ENCODE data around the gene FXYD4. TPM values are rescaled to one million over a fixed set of nuclear protein-coding genes. Genes with fewer than 3 reads are reported as not detected.

FXYD4 gene
- total RNA-seq, 3 donors from 2014 or later (not counting 1 experiment from before 2014, with no cell fraction given), result not detected

GRCh38 chr10:43342279-43343125 is 28.9 kb upstream of the FXYD4 start:
- intact Hi-C loops (cut with micrococcal nuclease), result loop anchor here (10.0 kb wide), 2 partner anchors 138 to 598 kb away; no protein-coding TSS in a partner anchor
- WGBS (ENCODE audit: insufficient coverage), result 94% methylated on average over 49 of the region's 49 CpGs
- DNase-seq (no peak), ATAC-seq (no peak)
- H3K9me3 ChIP-seq (ENCODE audit: control insufficient read depth, insufficient read depth, low read length), result no peaks in the 10 kb centered on the region
- no peak for TF ChIP-seq CTCF (IDR thresholded peaks at IDR 0.05)
- peaks cover 25 to 26% of the 10 kb centered on the region in 2 donors for H3K27me3 Mint-ChIP-seq (ENCODE audit: low read depth in 2 of 2)
- H3K27me3 ChIP-seq (ENCODE audit: control insufficient read depth, insufficient read depth, low read length), result no peaks in the 10 kb centered on the region
- H3K4me3 Mint-ChIP-seq, result no peak overlapping the region
- H3K4me3 ChIP-seq (ENCODE audit: low read length), result no peak overlapping the region
- H3K4me1 Mint-ChIP-seq, result peaks cover 0 to 5% of the 10 kb centered on the region in 2 donors
- no peak overlapping the region for H3K27ac ChIP-seq (ENCODE audit: low read length)
- H3K4me1 ChIP-seq (ENCODE audit: control insufficient read depth, insufficient read depth, low read length), result no peaks in the 10 kb centered on the region
- H3K9me3 Mint-ChIP-seq, result no peaks in the 10 kb centered on the region
- no peaks in the 10 kb centered on the region for H3K36me3 ChIP-seq (ENCODE audit: control insufficient read depth, insufficient read depth, low read length)
- no peak overlapping the region for H3K27ac Mint-ChIP-seq
- H3K36me3 Mint-ChIP-seq, result no peaks in the 10 kb centered on the region

GRCh38 chr10:43343126-43343525 is 28.3 kb upstream of the FXYD4 start:
- no peaks in the 10 kb centered on the region for H3K36me3 Mint-ChIP-seq
- H3K27me3 Mint-ChIP-seq (ENCODE audit: low read depth in 2 of 2), result peaks cover 22 to 23% of the 10 kb centered on the region in 2 donors
- TF ChIP-seq CTCF (IDR thresholded peaks at IDR 0.05), result no peak
- intact Hi-C loops (cut with micrococcal nuclease), result loop anchor here (10.0 kb wide), 2 partner anchors 138 to 598 kb away; no protein-coding TSS in a partner anchor
- WGBS (ENCODE audit: insufficient coverage), result 98% methylated on average over 14 of the region's 15 CpGs
- H3K27ac Mint-ChIP-seq, result no peak overlapping the region
- H3K4me3 Mint-ChIP-seq, result no peak overlapping the region
- no peaks in the 10 kb centered on the region for H3K36me3 ChIP-seq (ENCODE audit: control insufficient read depth, insufficient read depth, low read length)
- no peaks in the 10 kb centered on the region for H3K27me3 ChIP-seq (ENCODE audit: control insufficient read depth, insufficient read depth, low read length)
- H3K4me1 ChIP-seq (ENCODE audit: control insufficient read depth, insufficient read depth, low read length), result peaks cover 3% of the 10 kb centered on the region
- DNase-seq (no peak), ATAC-seq (no peak)
- H3K27ac ChIP-seq (ENCODE audit: low read length), result no peak overlapping the region
- no peaks in the 10 kb centered on the region for H3K9me3 ChIP-seq (ENCODE audit: control insufficient read depth, insufficient read depth, low read length)
- no peaks in the 10 kb centered on the region for H3K9me3 Mint-ChIP-seq
- peaks cover under 1 to 6% of the 10 kb centered on the region in 2 donors for H3K4me1 Mint-ChIP-seq
- no peak overlapping the region for H3K4me3 ChIP-seq (ENCODE audit: low read length)

- Histone ChIP-seq H3K4me3 (ENCODE audit: low read length) (no peak overlapping the region), H3K36me3 (ENCODE audit: control insufficient read depth, insufficient read depth, low read length) (no peaks in the 10 kb centered on the region), H3K4me1 (ENCODE audit: control insufficient read depth, insufficient read depth, low read length) (peaks cover 9% of the 10 kb centered on the region), H3K27me3 (ENCODE audit: control insufficient read depth, insufficient read depth, low read length) (no peaks in the 10 kb centered on the region), H3K27ac (ENCODE audit: low read length) (no peak overlapping the region), H3K9me3 (ENCODE audit: control insufficient read depth, insufficient read depth, low read length) (no peaks in the 10 kb centered on the region)
- 94% methylated on average over 8 of the region's 8 CpGs for WGBS (ENCODE audit: insufficient coverage)
- H3K9me3 Mint-ChIP-seq, result no peaks in the 10 kb centered on the region
- intact Hi-C loops (cut with micrococcal nuclease), result loop anchor here (10.0 kb wide), 2 partner anchors 139 to 599 kb away; no protein-coding TSS in a partner anchor
- peaks cover 18 to 25% of the 10 kb centered on the region in 2 donors for H3K27me3 Mint-ChIP-seq (ENCODE audit: low read depth in 2 of 2)
- no peak for ATAC-seq
- DNase-seq, result no peak
- TF ChIP-seq CTCF (IDR thresholded peaks at IDR 0.05), result no peak
- H3K4me1 Mint-ChIP-seq, result peaks cover 8 to 12% of the 10 kb centered on the region in 2 donors
- no peak overlapping the region for H3K4me3 Mint-ChIP-seq
- no peaks in the 10 kb centered on the region for H3K36me3 Mint-ChIP-seq
- no peak overlapping the region for H3K27ac Mint-ChIP-seq
These were observed 27.4 kb upstream of the FXYD4 start for GRCh38 chr10:43344051-43344450.

Data from natural killer cell (primary cell).